ENCODE measurements around the gene DIMT1. TPM values are rescaled to one million over a fixed set of nuclear protein-coding genes. Genes with fewer than 3 reads are reported as not detected.
A peak's percentile ranks its signal among the peaks of the same experiment; 100 is the strongest.

The DIMT1 gene
- total and polyA plus RNA-seq, 2 of the 4 experiments (the other 2 are of a cell fraction): 27.5 to 46.4 TPM

DNA sequence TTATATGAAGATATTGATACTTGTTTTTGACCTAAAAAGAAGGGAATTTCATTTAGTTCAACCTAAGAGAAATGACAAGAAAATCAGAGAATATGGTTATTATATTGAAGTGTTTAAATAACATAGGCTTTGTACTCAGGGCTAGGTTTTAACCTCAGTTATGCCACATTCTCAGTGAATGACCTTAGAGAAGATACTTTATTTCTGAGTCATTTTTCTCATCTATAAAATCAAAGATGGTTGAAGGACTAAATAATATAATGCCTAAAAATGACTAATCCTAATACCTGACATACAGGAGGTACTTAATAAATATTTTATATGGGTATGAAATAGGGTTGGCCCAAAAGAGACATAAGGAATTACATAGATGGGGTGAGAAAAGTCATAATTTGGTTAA, 32.3 kb downstream of the DIMT1 start:
- Histone ChIP-seq H2AK5ac (ENCODE audit: low read depth, low read length) (no peak overlapping the region), H2BK20ac (ENCODE audit: low read depth, low read length) (no peak overlapping the region), H4K91ac (ENCODE audit: insufficient read depth, low read depth, low read length) (no peak overlapping the region), H3K4me3 (ENCODE audit: insufficient read depth, low read depth, low read length) (no peak overlapping the region), H3K27ac (ENCODE audit: insufficient read depth, low read length) (no peak overlapping the region), H3K14ac (replicated peaks; ENCODE audit: low read depth, low read length) (no peak overlapping the region), H3K9ac (ENCODE audit: low read depth, low read length) (no peak overlapping the region), H3K36me3 (ENCODE audit: control insufficient read depth, insufficient read depth, low read length) (peaks cover 16% of the 10 kb centered on the region), H3K27me3 (ENCODE audit: control insufficient read depth, insufficient read depth, low read length) (no peaks in the 10 kb centered on the region), H2BK15ac (ENCODE audit: low read depth, low read length) (no peak overlapping the region), H3K9me3 (ENCODE audit: control insufficient read depth, insufficient read depth, low read length) (no peaks in the 10 kb centered on the region), H4K5ac (ENCODE audit: low read depth, low read length) (no peak overlapping the region), H3K9me1 (ENCODE audit: insufficient read depth, low read length) (no peaks in the 10 kb centered on the region), H3K4me2 (ENCODE audit: low read depth, low read length) (no peak overlapping the region), H4K20me1 (ENCODE audit: insufficient read depth, low read length) (no peaks in the 10 kb centered on the region), H2AFZ (replicated peaks; ENCODE audit: low read length, poor library complexity) (no peak overlapping the region), H4K8ac (ENCODE audit: low read depth in 2 of 2, low read length in 2 of 2) (no peak overlapping the region), H3K4me1 (ENCODE audit: control insufficient read depth, insufficient read depth, low read length) (no peaks in the 10 kb centered on the region), H3K23ac (ENCODE audit: low read depth, low read length) (no peak overlapping the region), H2BK5ac (ENCODE audit: low read depth, low read length, poor library complexity, severe bottlenecking) (no peak overlapping the region), H3K4ac (ENCODE audit: low read depth, low read length) (no peak overlapping the region), H2BK120ac (ENCODE audit: low read depth, low read length) (no peak overlapping the region), H3K56ac (ENCODE audit: extremely low read depth, insufficient read depth, low read length) (no peak overlapping the region), H3K18ac (ENCODE audit: low read depth, low read length) (no peak overlapping the region), H3K79me1 (ENCODE audit: low read depth in 1 of 2, low read length in 2 of 2) (peaks cover 3% of the 10 kb centered on the region in 2 experiments; a peak in 1 of 4 replicates), H2AK9ac (replicated peaks; ENCODE audit: low read depth, low read length, poor library complexity) (no peak overlapping the region)
- POLR2A ChIA-PET (ENCODE audit: unreplicated experiment): no interaction called here
- in situ Hi-C loops (cut with MboI; ENCODE audit: low sequenced_read_pairs) (no loop called here), dilution Hi-C loops (cut with HindIII; ENCODE audit: low sequenced_read_pairs, unreplicated experiment) (no loop called here), intact Hi-C loops (cut with micrococcal nuclease) (no loop called here)
- TF ChIP-seq MXI1 (IDR thresholded peaks at IDR 0.05; ENCODE audit: borderline replicate concordance, low read depth, low read length): no peak
- no peak for TF ChIP-seq CHD1 (IDR thresholded peaks at IDR 0.05; ENCODE audit: low read depth, low read length)
- TF ChIP-seq RCOR1 (IDR thresholded peaks at IDR 0.05; ENCODE audit: insufficient replicate concordance, low read length): no peak
- TF ChIP-seq, protein P1, sequence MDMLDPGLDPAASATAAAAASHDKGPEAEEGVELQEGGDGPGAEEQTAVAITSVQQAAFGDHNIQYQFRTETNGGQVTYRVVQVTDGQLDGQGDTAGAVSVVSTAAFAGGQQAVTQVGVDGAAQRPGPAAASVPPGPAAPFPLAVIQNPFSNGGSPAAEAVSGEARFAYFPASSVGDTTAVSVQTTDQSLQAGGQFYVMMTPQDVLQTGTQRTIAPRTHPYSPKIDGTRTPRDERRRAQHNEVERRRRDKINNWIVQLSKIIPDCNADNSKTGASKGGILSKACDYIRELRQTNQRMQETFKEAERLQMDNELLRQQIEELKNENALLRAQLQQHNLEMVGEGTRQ (IDR thresholded peaks at IDR 0.05; ENCODE audit: low read depth, low read length): no peak
- TF ChIP-seq, protein P2, sequence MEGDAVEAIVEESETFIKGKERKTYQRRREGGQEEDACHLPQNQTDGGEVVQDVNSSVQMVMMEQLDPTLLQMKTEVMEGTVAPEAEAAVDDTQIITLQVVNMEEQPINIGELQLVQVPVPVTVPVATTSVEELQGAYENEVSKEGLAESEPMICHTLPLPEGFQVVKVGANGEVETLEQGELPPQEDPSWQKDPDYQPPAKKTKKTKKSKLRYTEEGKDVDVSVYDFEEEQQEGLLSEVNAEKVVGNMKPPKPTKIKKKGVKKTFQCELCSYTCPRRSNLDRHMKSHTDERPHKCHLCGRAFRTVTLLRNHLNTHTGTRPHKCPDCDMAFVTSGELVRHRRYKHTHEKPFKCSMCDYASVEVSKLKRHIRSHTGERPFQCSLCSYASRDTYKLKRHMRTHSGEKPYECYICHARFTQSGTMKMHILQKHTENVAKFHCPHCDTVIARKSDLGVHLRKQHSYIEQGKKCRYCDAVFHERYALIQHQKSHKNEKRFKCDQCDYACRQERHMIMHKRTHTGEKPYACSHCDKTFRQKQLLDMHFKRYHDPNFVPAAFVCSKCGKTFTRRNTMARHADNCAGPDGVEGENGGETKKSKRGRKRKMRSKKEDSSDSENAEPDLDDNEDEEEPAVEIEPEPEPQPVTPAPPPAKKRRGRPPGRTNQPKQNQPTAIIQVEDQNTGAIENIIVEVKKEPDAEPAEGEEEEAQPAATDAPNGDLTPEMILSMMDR (conservative IDR thresholded peaks at IDR 0.05; ENCODE audit: low read depth, low read length): no peak
- no peak for TF ChIP-seq BHLHE40 (IDR thresholded peaks at IDR 0.05; ENCODE audit: low read depth, low read length)
- no peak for TF ChIP-seq RAD21 (IDR thresholded peaks at IDR 0.05; ENCODE audit: low read length)
- TF ChIP-seq, protein P3, sequence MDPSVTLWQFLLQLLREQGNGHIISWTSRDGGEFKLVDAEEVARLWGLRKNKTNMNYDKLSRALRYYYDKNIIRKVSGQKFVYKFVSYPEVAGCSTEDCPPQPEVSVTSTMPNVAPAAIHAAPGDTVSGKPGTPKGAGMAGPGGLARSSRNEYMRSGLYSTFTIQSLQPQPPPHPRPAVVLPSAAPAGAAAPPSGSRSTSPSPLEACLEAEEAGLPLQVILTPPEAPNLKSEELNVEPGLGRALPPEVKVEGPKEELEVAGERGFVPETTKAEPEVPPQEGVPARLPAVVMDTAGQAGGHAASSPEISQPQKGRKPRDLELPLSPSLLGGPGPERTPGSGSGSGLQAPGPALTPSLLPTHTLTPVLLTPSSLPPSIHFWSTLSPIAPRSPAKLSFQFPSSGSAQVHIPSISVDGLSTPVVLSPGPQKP (IDR thresholded peaks at IDR 0.05; ENCODE audit: borderline replicate concordance, low read depth, low read length): no peak
- TF ChIP-seq SMC3 (IDR thresholded peaks at IDR 0.05; ENCODE audit: low read depth, low read length): no peak
- TF ChIP-seq MAZ (IDR thresholded peaks at IDR 0.05; ENCODE audit: borderline replicate concordance, low read depth, low read length): no peak
- TF ChIP-seq NFE2L2 (IDR thresholded peaks at IDR 0.05; ENCODE audit: low read depth, low read length): no peak
- TF ChIP-seq RFX5 (IDR thresholded peaks at IDR 0.05; ENCODE audit: low read depth, low read length): no peak
- TF ChIP-seq MAFK (IDR thresholded peaks at IDR 0.05; ENCODE audit: low read depth, low read length): no peak
- TF ChIP-seq POLR2A (IDR thresholded peaks at IDR 0.05; ENCODE audit: low read depth, low read length): no peak
- ATAC-seq (ENCODE audit: low read depth): no peak
- BruUV-seq (replicated peaks): no TSS peak
- peak; percentile 2 for DNase-seq
- CTCF ChIA-PET: no interaction called here

All from IMR-90 (cell line).